ENCODE results near the gene FOXF2. TPM values are rescaled to one million over a fixed set of nuclear protein-coding genes. Genes with fewer than 3 reads are reported as not detected.

FOXF2 gene
- total RNA-seq, 3 donors from 2014 or later = 6.9 to 68.1 (median 7.1) TPM

DNA sequence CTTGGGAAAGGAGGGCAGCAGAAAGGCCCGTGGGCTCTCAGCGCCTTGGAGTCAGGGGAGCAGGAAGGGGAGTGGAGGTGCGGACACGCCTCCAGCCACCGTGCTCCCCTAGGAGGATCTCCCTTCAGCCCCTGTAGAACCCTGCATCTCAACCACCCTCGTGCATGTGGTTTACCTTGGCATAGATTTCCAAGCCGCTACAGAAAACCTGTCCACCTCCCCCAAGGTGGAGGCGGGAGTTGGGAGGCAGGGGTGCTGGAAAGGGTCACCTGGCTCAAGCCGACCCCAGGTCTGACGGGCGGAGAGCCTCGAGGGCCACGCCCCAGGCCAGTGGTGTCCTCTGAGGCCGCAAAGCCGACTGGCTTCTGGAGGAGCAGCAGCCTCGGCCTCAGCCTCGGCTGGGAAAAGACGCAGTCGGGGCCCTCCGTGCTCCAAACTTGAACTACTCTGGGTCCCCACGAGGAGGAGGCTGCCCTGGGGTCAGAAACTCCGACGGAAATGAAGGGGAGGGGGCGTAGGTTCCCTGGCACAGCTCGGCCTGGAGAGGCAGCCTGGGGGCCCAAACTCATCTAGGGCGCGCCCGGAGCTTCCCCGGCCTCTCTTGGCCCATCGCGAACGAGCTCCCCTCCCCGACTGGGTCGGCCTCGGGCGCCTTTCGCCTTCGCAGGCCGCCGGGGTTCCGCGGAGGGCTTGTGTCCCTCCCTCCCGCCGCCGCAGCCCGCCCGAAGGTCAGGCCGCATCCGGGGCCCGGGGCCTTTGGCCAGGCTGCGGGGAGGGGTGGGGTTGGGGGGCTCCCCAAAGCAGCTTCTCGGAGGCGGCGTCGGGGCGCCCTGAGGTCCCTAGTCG, 6.3 kb upstream of the FOXF2 start:
- TF ChIP-seq, protein P1, sequence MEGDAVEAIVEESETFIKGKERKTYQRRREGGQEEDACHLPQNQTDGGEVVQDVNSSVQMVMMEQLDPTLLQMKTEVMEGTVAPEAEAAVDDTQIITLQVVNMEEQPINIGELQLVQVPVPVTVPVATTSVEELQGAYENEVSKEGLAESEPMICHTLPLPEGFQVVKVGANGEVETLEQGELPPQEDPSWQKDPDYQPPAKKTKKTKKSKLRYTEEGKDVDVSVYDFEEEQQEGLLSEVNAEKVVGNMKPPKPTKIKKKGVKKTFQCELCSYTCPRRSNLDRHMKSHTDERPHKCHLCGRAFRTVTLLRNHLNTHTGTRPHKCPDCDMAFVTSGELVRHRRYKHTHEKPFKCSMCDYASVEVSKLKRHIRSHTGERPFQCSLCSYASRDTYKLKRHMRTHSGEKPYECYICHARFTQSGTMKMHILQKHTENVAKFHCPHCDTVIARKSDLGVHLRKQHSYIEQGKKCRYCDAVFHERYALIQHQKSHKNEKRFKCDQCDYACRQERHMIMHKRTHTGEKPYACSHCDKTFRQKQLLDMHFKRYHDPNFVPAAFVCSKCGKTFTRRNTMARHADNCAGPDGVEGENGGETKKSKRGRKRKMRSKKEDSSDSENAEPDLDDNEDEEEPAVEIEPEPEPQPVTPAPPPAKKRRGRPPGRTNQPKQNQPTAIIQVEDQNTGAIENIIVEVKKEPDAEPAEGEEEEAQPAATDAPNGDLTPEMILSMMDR (IDR thresholded peaks at IDR 0.05) = no peak
- no peak for DNase-seq
- no peaks in the 10 kb centered on the region for H3K36me3 ChIP-seq (ENCODE audit: low read depth)
- H3K4me3 ChIP-seq = no peak overlapping the region
- intact Hi-C loops (cut with DNase I, micrococcal nuclease) = loop anchor here in 1 of 2 donors (10.0 kb wide), 1 partner anchor 588 kb away; no protein-coding TSS in a partner anchor
- no peak for ATAC-seq
- peaks cover 16% of the 10 kb centered on the region for H3K4me1 ChIP-seq (ENCODE audit: low read depth)
- H3K9me3 ChIP-seq = no peaks in the 10 kb centered on the region

DNA sequence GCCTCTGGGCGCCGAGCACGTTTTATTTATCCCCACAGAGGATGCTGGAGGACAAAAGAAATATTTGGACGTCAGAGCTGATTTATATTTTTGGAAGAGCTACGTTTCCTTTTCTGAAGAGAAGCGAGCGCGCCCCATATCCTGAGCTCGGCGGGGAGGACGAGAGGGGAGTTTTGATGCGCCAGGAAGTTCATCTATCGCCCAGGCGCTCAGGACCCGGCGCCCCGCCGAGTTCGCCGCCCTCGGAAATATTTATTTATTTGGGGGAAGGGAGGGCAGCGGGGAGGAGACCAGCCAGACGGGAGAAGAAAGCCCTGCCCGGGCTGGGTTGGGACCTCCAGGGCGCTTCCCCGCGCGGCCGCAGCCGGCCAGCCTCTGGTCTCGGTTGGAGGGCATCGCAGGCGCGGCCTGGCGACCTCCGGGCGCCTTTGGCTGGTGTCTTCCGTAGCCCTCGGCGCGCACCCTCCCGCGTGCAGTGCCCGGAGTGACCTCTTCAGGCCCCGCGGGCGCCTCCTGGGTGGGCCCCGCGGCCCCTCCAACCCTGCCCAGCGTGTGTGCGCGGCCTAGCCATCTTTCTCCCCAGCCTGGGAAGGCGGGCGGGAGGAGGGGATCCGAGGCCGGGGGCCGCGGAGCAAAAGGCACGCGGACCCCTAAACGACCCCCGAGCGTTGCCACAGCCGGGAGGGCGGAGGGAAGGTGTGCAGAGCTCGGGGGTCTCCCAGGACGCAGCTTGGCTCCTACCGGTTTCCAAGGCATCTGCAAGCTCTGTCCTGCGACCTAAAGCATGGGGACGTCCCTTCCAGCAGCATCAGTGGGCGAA, 5.4 kb upstream of the FOXF2 start:
- ATAC-seq (peak; percentile 7), DNase-seq (no peak)
- intact Hi-C loops (cut with DNase I, micrococcal nuclease) = loop anchor here in 1 of 2 donors (10.0 kb wide), 1 partner anchor 589 kb away; no protein-coding TSS in a partner anchor
- H3K4me1 ChIP-seq (ENCODE audit: low read depth) = peaks cover 9% of the 10 kb centered on the region
- no peaks in the 10 kb centered on the region for H3K36me3 ChIP-seq (ENCODE audit: low read depth)
- no peaks in the 10 kb centered on the region for H3K9me3 ChIP-seq
- TF ChIP-seq, protein P1 (IDR thresholded peaks at IDR 0.05) = no peak
- no peak overlapping the region for H3K4me3 ChIP-seq

DNA sequence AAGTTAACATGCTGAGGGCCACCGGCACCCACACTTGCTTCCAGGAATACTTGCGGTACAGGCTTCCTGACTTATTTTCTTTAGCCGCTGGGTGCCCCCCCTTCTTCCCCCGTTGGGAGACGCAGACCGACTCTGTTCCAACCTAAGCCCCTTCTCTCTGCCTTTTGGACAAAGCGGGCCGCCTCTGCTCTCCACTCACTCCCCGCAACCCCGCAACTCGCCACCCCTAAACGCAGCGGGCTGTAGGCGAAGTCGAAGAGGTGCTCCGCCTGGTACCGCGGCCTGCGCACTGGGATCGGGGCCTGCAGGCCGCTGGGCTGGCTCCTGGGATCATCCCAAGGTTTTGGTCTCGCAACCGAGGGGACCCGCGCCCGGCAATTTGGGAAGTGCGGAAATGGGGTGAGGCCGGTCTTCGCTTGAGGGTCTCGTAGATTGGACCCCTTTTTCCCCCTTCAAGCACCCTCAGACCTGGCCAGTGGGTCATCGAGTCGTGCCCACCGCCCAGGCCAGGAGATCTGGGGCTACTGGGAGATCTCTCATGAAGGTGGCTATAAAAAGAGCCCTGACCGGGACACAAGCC, 4.7 kb upstream of the FOXF2 start:
- TF ChIP-seq, protein P1 (IDR thresholded peaks at IDR 0.05) = no peak
- DNase-seq (no peak), ATAC-seq (no peak)
- Histone ChIP-seq H3K4me1 (ENCODE audit: low read depth) (peaks cover 9% of the 10 kb centered on the region), H3K9me3 (no peaks in the 10 kb centered on the region), H3K4me3 (no peak overlapping the region), H3K36me3 (ENCODE audit: low read depth) (no peaks in the 10 kb centered on the region)
- intact Hi-C loops (cut with DNase I, micrococcal nuclease) = loop anchor here in 1 of 2 donors (10.0 kb wide), 1 partner anchor 590 kb away; no protein-coding TSS in a partner anchor

DNA sequence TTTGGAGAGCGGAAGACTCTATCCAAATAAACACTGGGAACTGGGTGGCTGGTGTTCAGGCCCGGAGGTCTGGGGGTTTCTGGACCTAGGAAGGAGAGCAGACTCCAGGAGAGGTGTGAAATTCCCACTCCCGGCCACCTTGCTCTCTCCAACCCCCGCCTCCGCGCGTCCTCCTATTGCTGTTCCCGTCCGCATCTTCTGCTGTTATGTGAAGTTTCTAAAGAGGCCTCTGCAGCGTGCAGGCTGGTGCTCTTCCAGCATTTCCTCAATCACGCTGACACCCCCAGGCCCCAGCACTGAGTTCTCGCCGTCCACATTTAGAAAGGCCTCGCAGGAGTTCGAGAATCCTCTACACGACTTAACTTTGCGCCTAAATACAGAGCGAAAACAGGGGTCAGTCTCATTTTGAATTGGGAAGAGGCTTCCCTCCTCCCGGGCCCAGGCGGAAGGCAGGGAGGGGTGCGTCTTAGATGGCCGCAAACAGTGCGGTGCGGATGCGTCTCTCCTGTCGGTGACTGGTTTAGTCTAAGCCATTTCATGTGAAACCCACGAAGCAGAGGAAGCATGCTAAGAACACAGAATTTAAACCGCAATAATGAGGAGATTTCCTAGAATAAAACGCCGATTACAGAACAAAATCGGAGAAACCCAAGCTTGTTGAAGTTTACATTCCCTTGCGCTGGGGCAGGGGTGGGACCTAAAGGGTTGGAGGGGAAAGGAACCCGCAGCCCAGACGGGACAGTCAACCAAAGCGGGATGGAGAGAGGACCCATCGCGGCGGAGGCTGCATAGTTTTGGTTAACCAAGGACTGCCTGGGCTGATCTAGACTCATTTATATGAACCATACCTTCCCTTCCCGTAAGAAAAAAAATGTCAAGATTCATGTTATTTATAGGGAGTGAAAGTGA, 4.0 kb upstream of the FOXF2 start:
- Histone ChIP-seq H3K4me3 (no peak overlapping the region), H3K36me3 (ENCODE audit: low read depth) (no peaks in the 10 kb centered on the region), H3K4me1 (ENCODE audit: low read depth) (peaks cover 12% of the 10 kb centered on the region), H3K9me3 (no peaks in the 10 kb centered on the region)
- intact Hi-C loops (cut with DNase I, micrococcal nuclease) = loop anchor here in 1 of 2 donors (10.0 kb wide), 1 partner anchor 591 kb away; no protein-coding TSS in a partner anchor
- DNase-seq = no peak
- TF ChIP-seq, protein P1 (IDR thresholded peaks at IDR 0.05) = no peak
- ATAC-seq = no peak
